Breast epithelium (tissue), 4 donors: ENCODE data around the gene OR1D5. TPM values are rescaled to one million over a fixed set of nuclear protein-coding genes. Genes with fewer than 3 reads are reported as not detected.
"Not testable (repeated sequence)": the region's sequence is repeated elsewhere in the genome, so short reads cannot be mapped to it uniquely, and the experiment has no call there.

ENCODE experiments used
- DNase-seq, 2 donors: peaks; one replicate each; pipeline ENCODE4 v3.0.0-alpha.2; 2019; ENCODE audit warnings: low spot score in 2 of 2
- H3K27ac ChIP-seq, 2 donors: fragments of 200-600 bp; sonication (generic) in 1 of 2; one replicate each; pipeline ENCODE4 v1.5.1; 2016 to 2019; ENCODE audit warnings: mild to moderate bottlenecking in 1 of 2
- H3K27me3 ChIP-seq, 2 donors: fragments of 200-600 bp; sonication (generic) in 1 of 2; one replicate each; pipeline versions ENCODE4 v1.5.1 to v1.6.0; 2017 to 2019; ENCODE audit warnings: control low read depth in 1 of 2, mild to moderate bottlenecking in 1 of 2
- H3K36me3 ChIP-seq: fragments of 200-600 bp; one replicate; pipeline ENCODE4 v1.5.1; 2019
- H3K4me1 ChIP-seq, 2 donors: fragments of 200-600 bp; sonication (generic); one replicate each; pipeline ENCODE4 v1.5.1; 2016 to 2019; ENCODE audit warnings: control low read depth in 1 of 2
- H3K4me3 ChIP-seq, 3 donors: fragments of 200-600 bp; sonication (generic); 1 replicate in 2 of 3; 2 replicates in 1 of 3; pipeline ENCODE4 v1.5.1; 2016 to 2019; ENCODE audit warnings: mild to moderate bottlenecking in 3 of 3, moderate library complexity in 2 of 3
- H3K9me3 ChIP-seq, 2 donors: fragments of 200-600 bp; sonication (generic) in 1 of 2; one replicate each; pipeline ENCODE4 v1.5.1; 2016 to 2019; ENCODE audit warnings: control low read depth in 1 of 2
- CTCF ChIP-seq, 3 donors: fragments of 450-650 bp; IDR thresholded peaks; one replicate each; pipeline ENCODE4 v1.5.1; 2016 to 2017; ENCODE audit warnings: antibody characterized with exemption in 3 of 3, mild to moderate bottlenecking in 3 of 3, moderate library complexity in 3 of 3
- POLR2A ChIP-seq: fragments of 450-650 bp; IDR thresholded peaks from one replicate; pipeline ENCODE4 v1.6.1; 2016; ENCODE audit warnings: antibody characterized with exemption, mild to moderate bottlenecking, moderate library complexity
- POLR2AphosphoS5 ChIP-seq, 3 donors: sonication (generic); formaldehyde crosslinking; IDR thresholded peaks; one replicate each; pipeline ENCODE4 v1.6.1; 2017; ENCODE audit warnings: antibody characterized with exemption in 3 of 3
- intact Hi-C: fragments of 100-400 bp; cut with DNase I; formaldehyde crosslinking; loops from one replicate; pipeline ENCODE4 v1.15.1; 2023; ENCODE audit warnings: low total_unique reads
- total RNA-seq, 3 donors: library from RNA; depleted of rRNA; stranded (reverse); fragments of >200 nt; gene quantifications; one replicate each; pipeline ENCODE4 v1.1.0, GENCODE V29; 2016

The OR1D5 gene
- not detected for total RNA-seq

GRCh38 chr17:3063507-3063906 lies at the start of gene OR1D5:
Gene OR1D5, minus strand, starts transcription at chr17:3063607. Its CDS starts 0 bp downstream, at chr17:3063607.
- H3K4me1 ChIP-seq, DNase-seq, H3K36me3 ChIP-seq, H3K4me3 ChIP-seq, intact Hi-C loops, H3K27ac ChIP-seq, H3K9me3 ChIP-seq, H3K27me3 ChIP-seq: not testable (repeated sequence)

- TF ChIP-seq POLR2AphosphoS5 (IDR thresholded peaks at IDR 0.05) (no peak), POLR2A (no peak), CTCF (IDR thresholded peaks at IDR 0.05) (no peak)
- Histone ChIP-seq H3K4me3 (no peak within 1 kb of the TSS), H3K9me3 (peaks cover 4 to 26% of the 10 kb centered on the region in 2 donors), H3K4me1 (no peaks in the 10 kb centered on the region), H3K27me3 (no peaks in the 10 kb centered on the region), H3K27ac (no peak within 1 kb of the TSS), H3K36me3 (no peaks in the 10 kb centered on the region)
- intact Hi-C loops: no loop called here
- DNase-seq: no peak
Observed at GRCh38 chr17:3104322-3104721, 40.9 kb upstream of the OR1D5 start, which contains the start of gene OR1D2. Gene OR1D2, minus strand, starts transcription at chr17:3104422. Its CDS starts 11,426 bp downstream, at chr17:3092996.

GRCh38 chr17:3073850-3074249 lies 10.4 kb upstream of the OR1D5 start:
- intact Hi-C loops, H3K4me1 ChIP-seq, H3K27ac ChIP-seq, H3K36me3 ChIP-seq, H3K27me3 ChIP-seq, H3K9me3 ChIP-seq, DNase-seq, H3K4me3 ChIP-seq: not testable (repeated sequence)

- H3K27ac ChIP-seq, H3K4me1 ChIP-seq, H3K4me3 ChIP-seq, intact Hi-C loops, DNase-seq, H3K36me3 ChIP-seq, H3K9me3 ChIP-seq, H3K27me3 ChIP-seq: not testable (repeated sequence)
Observed at GRCh38 chr17:3065192-3065591, 1.8 kb upstream of the OR1D5 start.

GRCh38 chr17:3062824-3063377 lies 506 bp downstream of the OR1D5 start:
- DNase-seq, intact Hi-C loops: not testable (repeated sequence)

GRCh38 chr17:3054868-3055267 lies 8.5 kb downstream of the OR1D5 start:
- DNase-seq, H3K27ac ChIP-seq, H3K36me3 ChIP-seq, H3K9me3 ChIP-seq, intact Hi-C loops, H3K4me1 ChIP-seq, H3K27me3 ChIP-seq, H3K4me3 ChIP-seq: not testable (repeated sequence)

More at GRCh38 chr17:3062824-3063377, 506 bp downstream of the OR1D5 start:
- not testable (repeated sequence) for H3K4me3 ChIP-seq, H3K9me3 ChIP-seq, H3K36me3 ChIP-seq, H3K4me1 ChIP-seq, H3K27ac ChIP-seq, H3K27me3 ChIP-seq

- Histone ChIP-seq H3K4me3 (peak overlapping the region in 2 of 3 donors; percentile 70 to 85), H3K27ac (no peak overlapping the region), H3K4me1 (no peaks in the 10 kb centered on the region), H3K36me3 (no peaks in the 10 kb centered on the region), H3K27me3 (no peaks in the 10 kb centered on the region), H3K9me3 (no peaks in the 10 kb centered on the region)
- no peak for TF ChIP-seq POLR2AphosphoS5 (IDR thresholded peaks at IDR 0.05)
- TF ChIP-seq POLR2A: no peak
- no peak for TF ChIP-seq CTCF (IDR thresholded peaks at IDR 0.05)
- DNase-seq: no peak
- intact Hi-C loops: no loop called here
Observed at GRCh38 chr17:3049705-3050295, 13.6 kb downstream of the OR1D5 start.
